ENCODE data around the gene DDX49.
"Not testable (repeated sequence)": the region's sequence is repeated elsewhere in the genome, so short reads cannot be mapped to it uniquely, and the experiment has no call there.

The DDX49 gene

DNA sequence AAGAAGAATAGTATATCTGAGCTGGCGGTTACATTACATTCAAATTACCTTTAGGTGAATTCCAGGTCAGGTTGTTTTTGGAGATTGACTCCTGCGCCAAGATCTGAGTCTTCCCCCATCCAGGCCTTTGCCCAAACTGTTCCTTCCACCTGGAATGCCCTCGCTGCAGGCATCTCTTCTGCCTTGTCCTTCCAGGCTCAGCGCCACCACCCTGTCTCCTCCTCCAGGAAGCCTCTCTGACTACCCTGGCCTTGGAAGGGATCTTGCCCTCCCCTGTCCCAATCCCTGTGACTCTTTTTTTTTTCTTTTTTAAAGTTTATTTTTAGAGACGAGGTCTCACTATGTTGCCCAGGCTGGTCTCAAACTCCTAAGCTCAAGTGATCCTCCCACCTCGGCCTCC, 23.2 kb downstream of the DDX49 start:
- no peak for DNase-seq (ENCODE audit: low read depth)

DNA sequence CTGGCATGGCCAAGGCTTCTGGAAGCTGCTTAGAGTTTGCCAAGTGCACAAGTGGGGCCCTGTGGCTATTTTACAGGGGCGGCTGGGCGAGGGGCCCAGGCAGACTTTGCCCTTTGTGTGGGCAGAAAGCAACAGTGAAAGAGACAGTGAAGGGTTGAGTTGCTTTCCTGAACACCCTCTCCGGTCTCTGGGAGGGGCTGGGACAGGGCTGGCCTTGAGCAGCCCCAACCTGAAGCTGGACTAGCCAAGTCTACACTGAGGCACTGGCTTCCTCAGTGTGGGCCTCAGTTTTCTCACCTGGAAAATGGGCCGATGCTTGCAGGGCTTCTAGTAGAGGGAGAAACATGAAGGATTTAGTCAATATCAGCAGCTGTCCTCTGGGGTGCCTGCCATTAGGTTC, 23.9 kb downstream of the DDX49 start:
- DNase-seq (ENCODE audit: low read depth): no peak

DNA sequence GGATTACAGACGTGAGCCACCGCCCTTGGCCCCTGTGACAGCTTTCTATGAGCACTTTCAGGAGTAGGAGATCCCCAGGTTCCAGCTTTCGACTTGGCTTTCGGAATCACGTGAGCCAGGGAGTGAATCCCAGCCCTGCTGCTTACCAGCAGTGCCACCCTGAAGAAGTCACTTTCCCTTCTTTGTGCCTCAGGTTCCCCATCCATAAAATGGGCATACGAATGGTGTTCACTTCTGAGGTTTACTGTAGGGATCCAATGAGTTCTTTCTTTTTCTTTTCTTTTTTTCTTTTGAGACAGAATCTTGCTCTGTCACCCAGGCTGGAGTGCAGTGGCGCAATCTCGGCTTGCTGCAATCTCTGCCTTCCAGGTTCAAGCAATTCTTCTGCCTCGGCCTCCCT, 25.8 kb downstream of the DDX49 start:
- DNase-seq (ENCODE audit: low read depth): no peak

DNA sequence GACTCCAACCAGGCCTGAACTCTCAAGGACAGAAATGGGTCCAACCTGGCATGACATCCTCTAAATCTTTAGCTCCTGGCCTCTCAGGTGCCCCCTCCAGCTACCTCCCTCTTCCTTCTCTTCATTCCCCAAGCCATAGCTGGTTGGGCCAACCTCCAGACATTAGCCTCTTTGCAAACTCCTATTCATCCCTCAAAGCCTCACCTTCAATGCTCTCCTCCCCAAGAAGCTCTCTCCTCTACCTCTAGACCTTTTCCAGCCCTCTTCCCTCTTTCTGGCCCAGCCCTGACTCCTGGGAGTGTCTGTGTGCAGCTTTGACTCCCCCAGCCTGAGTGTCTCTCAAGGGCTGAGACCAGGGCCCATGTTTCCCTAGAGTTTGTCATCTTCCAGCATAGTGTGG, 26.8 kb downstream of the DDX49 start:
- DNase-seq (ENCODE audit: low read depth): no peak

DNA sequence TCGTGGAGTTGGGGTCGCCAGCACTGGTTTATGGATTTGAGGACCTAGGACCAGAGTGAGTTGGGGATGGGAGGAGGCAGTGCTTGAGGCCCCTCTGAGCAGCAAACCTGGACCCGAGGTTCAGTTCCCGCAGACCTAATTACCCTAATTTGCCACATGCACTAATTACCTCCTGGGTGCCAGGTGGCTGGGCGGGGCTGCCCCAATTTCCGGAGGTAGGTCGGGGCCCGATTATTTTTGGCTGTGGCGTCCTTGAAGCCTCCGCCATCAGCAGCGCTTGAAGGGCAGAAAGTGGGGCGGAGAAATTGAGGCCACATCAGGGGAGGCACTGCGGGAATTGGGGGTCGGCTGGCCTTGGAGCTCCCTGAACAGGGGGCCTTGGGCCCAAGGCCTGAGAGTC, 27.4 kb downstream of the DDX49 start:
- no peak for DNase-seq (ENCODE audit: low read depth)

DNA sequence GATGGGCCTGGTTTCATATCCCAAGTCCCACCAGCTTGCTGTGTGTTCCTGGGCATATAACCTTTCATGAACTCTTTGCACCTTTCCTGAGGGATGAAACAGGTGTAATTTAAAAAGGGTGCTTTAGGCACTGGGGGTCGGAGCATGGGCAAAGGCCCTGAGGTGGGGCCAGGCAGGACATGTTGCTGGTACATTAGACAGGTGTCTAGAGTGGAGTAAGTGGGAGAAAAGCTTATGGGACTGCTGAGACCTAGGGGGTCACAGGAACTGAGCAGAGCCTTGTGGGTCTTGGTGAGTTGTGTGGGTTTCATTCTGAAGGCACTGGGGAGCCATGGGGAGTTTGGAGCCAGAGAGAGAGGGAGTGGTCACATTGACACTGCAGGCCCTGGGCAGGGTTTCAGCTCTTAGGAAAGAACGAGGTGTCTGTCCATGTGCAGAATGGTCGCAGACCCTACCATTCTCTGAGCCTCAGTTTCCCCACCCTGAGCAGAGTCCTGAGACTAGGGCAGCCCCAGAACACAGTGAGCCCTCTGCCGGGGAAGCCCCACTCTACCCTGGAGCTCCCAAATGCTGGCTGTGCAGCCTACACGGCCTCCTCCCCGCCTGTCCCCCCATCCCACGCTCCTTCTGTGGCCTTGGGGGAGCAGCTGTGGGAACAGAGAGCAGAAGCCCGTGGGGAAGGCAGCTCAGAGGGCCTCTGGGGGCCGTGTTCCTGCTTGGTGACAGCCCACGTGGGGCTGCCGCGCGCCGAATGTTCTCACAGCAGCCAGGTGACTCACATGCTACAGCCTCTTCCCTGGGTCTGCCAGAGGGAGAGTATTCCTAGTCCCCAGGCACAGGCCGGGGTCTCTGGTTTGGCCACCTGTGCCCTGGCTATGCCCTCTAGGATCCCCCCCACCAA, 28.8 kb downstream of the DDX49 start:
- no peak for DNase-seq (ENCODE audit: low read depth)

DNA sequence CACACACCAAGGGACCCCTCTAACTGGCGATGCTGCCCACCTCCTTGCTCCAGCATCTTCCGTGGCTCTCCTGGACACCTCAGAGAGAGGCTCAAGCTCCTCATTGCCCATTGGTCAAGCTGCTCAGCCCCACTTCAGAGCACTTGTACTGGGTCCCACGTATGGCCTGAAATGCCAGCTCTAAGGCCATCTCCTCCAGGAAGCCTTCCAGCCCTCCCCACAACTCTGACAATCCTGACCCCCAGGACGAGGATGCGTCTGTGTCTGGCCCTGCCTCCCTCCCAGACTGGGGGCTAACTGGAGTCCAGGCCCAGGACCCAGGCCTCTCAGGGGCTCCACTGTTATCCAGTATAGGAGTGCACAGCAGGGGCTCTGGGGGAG, 29.5 kb downstream of the DDX49 start:
- DNase-seq (ENCODE audit: low read depth): no peak

GRCh38 chr19:18949858-18950257, 30.3 kb downstream of the DDX49 start:
- no peak for DNase-seq (ENCODE audit: low read depth)

DNA sequence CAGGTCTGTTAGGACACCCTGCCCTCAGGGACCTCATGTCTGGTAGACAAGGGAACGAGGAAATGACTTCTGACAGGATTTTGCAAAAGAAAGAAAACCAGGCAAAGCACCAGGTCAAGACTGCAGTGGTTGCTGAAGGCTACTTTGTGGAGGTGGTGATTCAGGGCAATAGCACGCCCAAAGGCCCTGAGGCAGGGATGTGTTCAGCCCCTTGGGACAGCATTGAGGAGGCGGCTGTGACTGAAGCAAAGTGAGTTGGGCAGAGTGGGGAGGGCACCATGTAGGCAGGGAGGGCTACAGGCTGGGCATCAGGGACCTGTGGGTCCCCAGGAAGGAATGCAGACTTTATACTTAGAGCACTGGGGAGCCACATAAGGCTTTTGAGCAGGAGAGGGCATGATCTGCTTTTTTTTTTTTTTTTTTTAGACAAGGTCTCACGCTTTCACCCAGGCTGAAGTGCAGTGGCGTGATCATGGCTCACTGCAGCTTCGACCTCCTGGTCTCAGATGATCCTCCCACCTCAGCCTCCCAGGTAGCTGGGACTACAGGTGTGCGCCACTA, 32.3 kb downstream of the DDX49 start:
- no peak for DNase-seq (ENCODE audit: low read depth)

GRCh38 chr19:18952364-18953003, 33.0 kb downstream of the DDX49 start:
- DNase-seq (ENCODE audit: low read depth): not testable (repeated sequence)

- no peak for DNase-seq (ENCODE audit: low read depth)
Measured at GRCh38 chr19:18954094-18954493, 34.6 kb downstream of the DDX49 start.

GRCh38 chr19:18955042-18955441, 35.5 kb downstream of the DDX49 start:
- DNase-seq (ENCODE audit: low read depth): no peak

- DNase-seq (ENCODE audit: low read depth): no peak
Measured at GRCh38 chr19:18960370-18960769, 40.9 kb downstream of the DDX49 start.

DNA sequence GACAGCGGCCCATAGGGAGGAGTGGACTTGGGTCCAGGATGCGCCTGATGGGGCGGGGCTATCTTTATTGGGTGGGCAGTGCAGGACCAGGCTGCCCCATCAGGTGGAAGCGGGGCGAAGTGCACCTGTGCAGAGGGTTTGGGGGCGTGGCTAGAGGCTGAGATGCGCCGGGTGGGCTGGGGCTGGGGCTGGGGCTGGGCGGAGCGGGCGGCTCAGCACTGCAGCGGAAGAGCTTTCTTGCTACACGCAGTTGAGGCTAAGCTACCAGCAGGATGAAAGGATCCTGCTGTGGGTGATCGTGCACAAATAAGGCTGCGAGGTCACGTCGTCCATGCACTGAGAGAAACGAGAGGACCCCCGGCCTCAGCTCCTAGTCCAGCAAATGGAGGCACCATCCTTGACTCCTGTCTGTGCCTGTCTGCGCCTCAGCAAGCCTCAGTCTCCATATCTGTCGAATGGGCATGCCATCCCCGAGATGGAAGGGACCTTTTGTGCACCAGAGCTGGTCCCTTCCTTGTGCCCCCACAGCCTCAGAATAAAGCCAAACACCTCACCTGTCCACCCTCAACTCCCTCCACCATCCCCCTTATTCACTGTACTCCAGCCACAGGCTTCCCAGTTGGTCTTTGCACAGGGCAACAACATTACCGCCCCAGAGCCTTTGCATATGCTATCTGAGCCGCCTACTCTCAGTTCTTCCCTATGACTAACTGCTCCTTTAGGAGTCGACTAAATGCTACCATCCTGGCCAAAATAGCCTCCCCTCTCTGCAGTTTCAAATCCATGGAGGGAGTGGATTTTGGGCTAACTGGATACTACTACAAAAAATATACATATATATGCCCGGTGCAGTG, 42.5 kb downstream of the DDX49 start:
- no peak for DNase-seq (ENCODE audit: low read depth)

DNA sequence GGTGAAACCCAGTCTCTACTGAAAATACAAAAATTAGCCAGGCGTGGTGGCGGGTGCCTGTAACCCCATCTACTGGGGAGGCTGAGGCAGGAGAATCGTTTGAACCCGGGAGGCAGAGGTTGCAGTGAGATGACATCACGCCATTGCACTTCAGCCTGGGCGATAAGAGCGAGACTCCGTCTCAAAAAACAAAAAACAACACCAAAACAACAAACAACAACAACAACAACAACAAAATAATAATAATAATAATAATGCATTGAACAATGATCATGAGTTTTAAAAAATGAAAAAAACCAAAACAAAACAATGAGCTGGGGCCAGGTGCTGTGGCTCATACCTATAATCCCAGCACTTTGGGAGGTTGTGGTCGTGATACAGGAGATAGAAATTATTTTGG, 44.6 kb downstream of the DDX49 start:
- DNase-seq (ENCODE audit: low read depth): no peak

DNA sequence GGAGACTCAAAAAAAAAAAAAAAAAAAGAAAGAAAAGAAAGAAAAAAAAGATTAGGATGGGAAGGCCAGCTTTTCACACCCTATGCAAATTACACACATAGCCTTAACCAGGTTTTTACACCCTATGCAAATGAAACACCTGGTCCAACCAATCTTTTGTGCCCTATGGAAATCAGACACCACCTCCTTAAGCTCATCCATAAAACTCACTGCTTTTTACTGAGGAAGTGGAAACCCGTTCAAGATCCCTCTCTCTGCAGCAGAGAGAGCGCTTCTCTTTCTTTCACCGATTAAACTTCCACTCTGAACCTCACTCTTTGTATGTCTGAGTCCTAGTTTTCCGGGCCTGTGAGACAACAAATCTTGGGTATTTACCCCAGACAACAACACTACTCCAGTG, 46.8 kb downstream of the DDX49 start:
- no peak for DNase-seq (ENCODE audit: low read depth)

DNA sequence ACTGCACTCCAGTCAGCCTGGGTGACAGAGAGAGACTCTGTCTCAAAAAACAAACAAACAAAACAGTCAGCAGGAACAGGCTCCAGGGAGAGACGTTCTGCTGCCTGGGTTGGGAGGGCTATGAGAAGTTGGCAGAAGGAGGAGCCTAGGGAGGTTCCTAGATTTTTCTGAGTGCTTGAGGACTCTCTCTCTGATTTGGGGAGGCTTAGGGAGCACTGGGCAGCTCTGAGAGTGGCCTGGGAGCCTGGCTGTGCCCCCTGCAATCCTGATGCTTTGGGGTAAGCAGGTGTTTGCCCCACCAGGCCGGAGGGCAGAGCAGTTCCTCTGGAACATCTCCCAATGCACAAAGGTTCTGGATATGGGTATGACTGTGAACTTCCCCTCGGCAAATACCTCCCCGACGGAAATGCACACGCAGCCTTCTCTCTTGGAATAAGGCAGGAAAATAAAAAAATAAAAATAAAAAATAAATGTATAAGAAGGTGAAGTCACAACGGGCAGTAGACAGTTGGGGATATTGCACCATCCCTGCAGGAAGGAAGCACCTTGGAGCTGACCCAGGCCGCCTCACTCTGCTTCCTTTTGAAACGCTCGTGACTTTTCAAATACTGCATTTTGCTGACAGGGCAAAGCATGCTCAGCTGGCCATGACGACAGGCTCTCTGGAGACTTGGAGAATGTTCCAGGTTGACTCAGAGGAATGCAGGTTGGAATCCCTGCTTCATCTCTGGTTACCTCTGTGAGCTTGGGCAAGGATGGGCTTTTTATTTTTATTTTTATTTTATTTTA, 48.0 kb downstream of the DDX49 start:
- no peak for DNase-seq (ENCODE audit: low read depth)

DNA sequence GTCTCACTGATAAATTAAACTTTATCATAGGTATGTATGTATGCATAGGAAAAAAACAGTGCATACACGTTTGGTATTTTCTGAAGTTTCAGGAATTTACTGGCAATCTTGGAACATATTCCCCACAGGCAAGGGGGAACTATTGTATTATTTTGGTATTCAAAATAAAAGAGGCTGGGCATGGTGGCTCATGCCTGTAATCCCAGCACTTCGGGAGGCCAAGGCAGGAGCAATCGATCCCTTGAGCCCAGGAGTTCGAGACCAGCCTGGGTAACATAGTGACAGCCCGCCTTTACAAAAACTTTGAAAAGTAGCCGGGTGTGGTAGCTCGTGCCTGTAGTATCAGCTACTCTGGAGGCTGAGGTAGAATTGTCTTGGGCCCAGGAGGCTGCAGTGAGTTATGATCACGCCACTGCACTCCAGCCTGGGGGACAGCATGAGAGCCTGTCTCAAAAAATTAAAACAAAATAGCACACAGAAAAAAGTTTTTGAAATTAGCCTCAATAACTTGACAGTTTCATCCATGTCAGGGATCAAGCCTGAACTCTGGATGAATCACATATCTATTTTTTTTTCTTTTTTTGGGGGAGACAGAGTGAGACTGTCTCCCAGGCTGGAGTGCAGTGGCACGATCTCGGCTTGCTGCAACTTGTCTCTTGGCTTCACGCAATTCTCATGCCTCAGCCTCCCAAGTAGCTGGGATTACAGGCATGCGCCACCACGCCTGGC, 50.6 kb downstream of the DDX49 start:
- no peak for DNase-seq (ENCODE audit: low read depth)

- no peak for DNase-seq (ENCODE audit: low read depth)
Measured at GRCh38 chr19:18972301-18972811, 52.8 kb downstream of the DDX49 start.

GRCh38 chr19:18972851-18973250, 53.3 kb downstream of the DDX49 start:
- DNase-seq (ENCODE audit: low read depth): no peak

- no peak for DNase-seq (ENCODE audit: low read depth)
Measured at GRCh38 chr19:18975011-18975410, 55.5 kb downstream of the DDX49 start.

Measured in stimulated activated CD8-positive, alpha-beta memory T cell treated with anti-CD3 and anti-CD28 coated beads, Interleukin-12 subunit alpha, Interleukin-12 subunit beta, amount 100 ng/mL, for 4 hours (primary cell).